Measurements from ENCODE around the gene SPATA21.
"Not testable (repeated sequence)": the region's sequence is repeated elsewhere in the genome, so short reads cannot be mapped to it uniquely, and the experiment has no call there.

SPATA21 gene

GRCh38 chr1:16474166-16474800 lies 37.1 kb upstream of the SPATA21 start:
- no peak for TF ChIP-seq CTCF (IDR thresholded peaks at IDR 0.05; ENCODE audit: low read depth, low read length)
- no peak for DNase-seq (ENCODE audit: extremely low read depth, low read depth)

- no peak for DNase-seq (ENCODE audit: extremely low read depth, low read depth)
- no peak for TF ChIP-seq CTCF (IDR thresholded peaks at IDR 0.05; ENCODE audit: low read depth, low read length)
These were observed 31.3 kb upstream of the SPATA21 start for GRCh38 chr1:16468558-16468957.

- TF ChIP-seq CTCF (IDR thresholded peaks at IDR 0.05; ENCODE audit: low read depth, low read length), result no peak
These were observed 27.8 kb upstream of the SPATA21 start for GRCh38 chr1:16464917-16465625.

GRCh38 chr1:16462773-16463330 lies 25.6 kb upstream of the SPATA21 start:
- TF ChIP-seq CTCF (IDR thresholded peaks at IDR 0.05; ENCODE audit: low read depth, low read length), result no peak
- no peak for DNase-seq (ENCODE audit: extremely low read depth, low read depth)

More at GRCh38 chr1:16464917-16465625, 27.8 kb upstream of the SPATA21 start:
- no peak for DNase-seq (ENCODE audit: extremely low read depth, low read depth)

GRCh38 chr1:16461681-16462080 lies 24.5 kb upstream of the SPATA21 start:
- no peak for DNase-seq (ENCODE audit: extremely low read depth, low read depth)
- TF ChIP-seq CTCF (IDR thresholded peaks at IDR 0.05; ENCODE audit: low read depth, low read length), result no peak

- TF ChIP-seq CTCF (IDR thresholded peaks at IDR 0.05; ENCODE audit: low read depth, low read length), result no peak
- no peak for DNase-seq (ENCODE audit: extremely low read depth, low read depth)
These were observed 22.2 kb upstream of the SPATA21 start for GRCh38 chr1:16459352-16459925.

- DNase-seq (ENCODE audit: extremely low read depth, low read depth), result no peak
These were observed 21.6 kb upstream of the SPATA21 start for GRCh38 chr1:16458831-16459230.

GRCh38 chr1:16456151-16456550 lies 18.9 kb upstream of the SPATA21 start:
- not testable (repeated sequence) for DNase-seq (ENCODE audit: extremely low read depth, low read depth)

More at GRCh38 chr1:16458831-16459230, 21.6 kb upstream of the SPATA21 start:
- no peak for TF ChIP-seq CTCF (IDR thresholded peaks at IDR 0.05; ENCODE audit: low read depth, low read length)

GRCh38 chr1:16454909-16455308 lies 17.7 kb upstream of the SPATA21 start:
- DNase-seq (ENCODE audit: extremely low read depth, low read depth), result not testable (repeated sequence)

All from AG09319 (cell line).